Endothelial cell of umbilical vein (primary cell): Measurements from ENCODE around the gene RHOH.

Source experiments
- CTCF ChIP-seq, 2 donors: IDR thresholded peaks; 1 replicate in 1 of 2; 2 replicates in 1 of 2; pipeline ENCODE4 v1.5.1; 2011; ENCODE audit warnings: low read length in 2 of 2, mild to moderate bottlenecking in 2 of 2, moderate library complexity in 2 of 2, control low read depth in 1 of 2, inconsistent platforms in 1 of 2, low read depth in 1 of 2; ENCODE audit not compliant: insufficient read depth in 1 of 2; ENCODE audit errors: extremely low read depth in 1 of 2
- FOS ChIP-seq: IDR thresholded peaks from 2 replicates; pipeline ENCODE4 v1.6.1; 2011; ENCODE audit warnings: mild to moderate bottlenecking, low read length, moderate library complexity, borderline replicate concordance; ENCODE audit not compliant: insufficient read depth
- GATA2 ChIP-seq: IDR thresholded peaks from 2 replicates; pipeline ENCODE4 v1.7.0; 2011; ENCODE audit warnings: low read depth, mild to moderate bottlenecking, moderate library complexity, mixed read lengths, low read length; ENCODE audit not compliant: insufficient read length, insufficient read depth
- JUN ChIP-seq: IDR thresholded peaks from 2 replicates; pipeline ENCODE4 v1.6.1; 2011; ENCODE audit warnings: borderline replicate concordance, low read depth; ENCODE audit not compliant: insufficient read length, insufficient read depth
- MAX ChIP-seq: IDR thresholded peaks from 2 replicates; pipeline ENCODE4 v1.6.1; 2011; ENCODE audit not compliant: insufficient read depth, insufficient read length
- POLR2A ChIP-seq: IDR thresholded peaks from 2 replicates; pipeline ENCODE4 v1.6.1; 2012; ENCODE audit warnings: low read depth, mild to moderate bottlenecking, control low read depth, low read length
- POLR2AphosphoS5 ChIP-seq: IDR thresholded peaks from 2 replicates; pipeline ENCODE4 v1.6.1; 2012; ENCODE audit warnings: low read depth, mild to moderate bottlenecking, control low read depth, low read length, moderate library complexity; ENCODE audit not compliant: insufficient read depth

GRCh38 chr4:40176602-40177001 is 20.2 kb upstream of the RHOH start:
- no peak for TF ChIP-seq CTCF (IDR thresholded peaks at IDR 0.05; ENCODE audit: extremely low read depth in 1 of 2, insufficient read depth in 1 of 2, low read depth in 1 of 2, low read length in 2 of 2)
- TF ChIP-seq POLR2AphosphoS5 = no peak
- TF ChIP-seq JUN = no peak
- TF ChIP-seq POLR2A = no peak
- TF ChIP-seq FOS = no peak
- no peak for TF ChIP-seq GATA2
- TF ChIP-seq MAX = no peak
